HCT116 (cell line): ENCODE results near the gene CFAP54. TPM values are rescaled to one million over a fixed set of nuclear protein-coding genes. Genes with fewer than 3 reads are reported as not detected.

Experiments
- ATAC-seq: fragments of 200-7000 bp; cut with Tn5 transposase; 2 replicates; pipeline ENCODE4 v1.9.1; 2020; ENCODE audit warnings: mild to moderate bottlenecking, moderate library complexity
- BruUV-seq: library from RNA; stranded (reverse); fragments of 400-500 nt; replicated peaks from 2 replicates; lab custom pipeline; 2021; lab: Mats Ljungman, UMichigan
- CTCF ChIA-PET: fragments of 300-600 bp; sonication (Branson Sonifier 250); formaldehyde crosslinking; loops from one replicate; lab custom pipeline; 2021; ENCODE audit warnings: antibody characterized with exemption; lab: Charles Lee
- POLR2A ChIA-PET: fragments of 300-600, 350-600 bp; sonication (Branson Sonifier 250); formaldehyde crosslinking; loops from one replicate; lab custom pipeline; 2021; ENCODE audit warnings: antibody characterized with exemption; lab: Charles Lee
- RAD21 ChIA-PET, 2 experiments: fragments of 300-600 bp; sonication (Branson Sonifier 250); formaldehyde crosslinking; loops; one replicate each; lab custom pipeline; 2023; ENCODE audit warnings: low total read pairs in 2 of 2; ENCODE audit not compliant: uncharacterized antibody in 2 of 2, unreplicated experiment in 2 of 2, low non-redundant PET in 1 of 2; lab: Charles Lee
- DNase-seq: peaks from one replicate; pipeline ENCODE4 v3.0.0-alpha.2; 2010; ENCODE audit warnings: low read depth, low spot score
- H2AFZ ChIP-seq: fragments of 200-600 bp; shearing (Covaris generic), sonication (generic); 2 replicates; pipeline ENCODE4 v1.6.1; 2017; ENCODE audit warnings: low read depth, mixed run types, mixed read lengths, antibody characterized with exemption, low read length; ENCODE audit not compliant: poor library complexity, severe bottlenecking
- H3K27ac ChIP-seq: 2 replicates; pipeline ENCODE4 v1.5.1; 2012; ENCODE audit warnings: low read depth, low read length
- H3K27me3 ChIP-seq: fragments of 200-600 bp; sonication (generic); 2 replicates; pipeline ENCODE4 v1.6.1; 2016; ENCODE audit warnings: mixed run types, low read length, mixed read lengths; ENCODE audit not compliant: insufficient read depth
- H3K36me3 ChIP-seq, 2 experiments: fragments of 200-500 bp in 1 of 2; fragments of 200-600 bp in 1 of 2; sonication (Bioruptor generic) in 1 of 2; sonication (generic) in 1 of 2; 2 replicates each; pipeline versions ENCODE4 v1.5.1 to v1.6.1; 2014 to 2016; ENCODE audit warnings: low read length in 2 of 2, inconsistent platforms in 1 of 2, mixed read lengths in 1 of 2, mixed run types in 1 of 2; ENCODE audit not compliant: insufficient read depth in 2 of 2, control insufficient read depth in 1 of 2
- H3K4me1 ChIP-seq, 2 experiments: fragments of 200-600 bp in 1 of 2; sonication (generic) in 1 of 2; 2 replicates each; pipeline versions ENCODE4 v1.5.1 to v1.6.1; 2012 to 2017; ENCODE audit warnings: low read length in 2 of 2, inconsistent platforms in 1 of 2, mild to moderate bottlenecking in 1 of 2, mixed read lengths in 1 of 2, mixed run types in 1 of 2, moderate library complexity in 1 of 2; ENCODE audit not compliant: insufficient read depth in 2 of 2, control insufficient read depth in 1 of 2
- H3K4me2 ChIP-seq: fragments of 200-600 bp; sonication (generic); 2 replicates; pipeline ENCODE4 v1.6.1; 2017; ENCODE audit warnings: mixed run types, low read length, mixed read lengths
- H3K4me3 ChIP-seq, 2 experiments: fragments of 200-600 bp in 1 of 2; sonication (generic) in 1 of 2; replicated peaks in 1 of 2; 2 replicates each; pipeline ENCODE4 v1.5.1; 2011 to 2016; ENCODE audit warnings: low read length in 2 of 2, control low read depth in 1 of 2, low read depth in 1 of 2, mild to moderate bottlenecking in 1 of 2, mixed read lengths in 1 of 2, mixed run types in 1 of 2
- H3K79me2 ChIP-seq: fragments of 200-600 bp; sonication (generic); 2 replicates; pipeline ENCODE4 v1.6.1; 2017; ENCODE audit warnings: mild to moderate bottlenecking, mixed run types, low read length, moderate library complexity, mixed read lengths; ENCODE audit not compliant: insufficient read depth
- H3K9ac ChIP-seq: fragments of 200-600 bp; sonication (generic); 2 replicates; pipeline ENCODE4 v1.6.1; 2016; ENCODE audit warnings: low read length, mixed read lengths
- H3K9me2 ChIP-seq: fragments of 200-600 bp; sonication (generic), shearing (Covaris generic); 2 replicates; pipeline ENCODE4 v1.6.1; 2017; ENCODE audit warnings: mixed run types, mild to moderate bottlenecking, moderate library complexity; ENCODE audit not compliant: insufficient read depth
- H3K9me3 ChIP-seq, 2 experiments: fragments of 200-500 bp in 1 of 2; fragments of 200-600 bp in 1 of 2; sonication (Bioruptor generic) in 1 of 2; sonication (generic) in 1 of 2; 2 replicates each; pipeline ENCODE4 v1.6.1; 2014 to 2017; ENCODE audit warnings: low read length in 2 of 2, mixed read lengths in 2 of 2, inconsistent platforms in 1 of 2, low read depth in 1 of 2, mild to moderate bottlenecking in 1 of 2, mixed run types in 1 of 2, moderate library complexity in 1 of 2; ENCODE audit not compliant: control insufficient read depth in 1 of 2, insufficient read depth in 1 of 2
- H4K20me1 ChIP-seq: fragments of 200-600 bp; sonication (generic), shearing (Covaris generic); 2 replicates; pipeline ENCODE4 v1.6.1; 2017; ENCODE audit warnings: mixed run types, mild to moderate bottlenecking, moderate library complexity; ENCODE audit not compliant: insufficient read depth
- CEBPB ChIP-seq: IDR thresholded peaks from 2 replicates; pipeline ENCODE4 v1.6.1; 2012; ENCODE audit warnings: low read depth
- ELF1 ChIP-seq: IDR thresholded peaks from 2 replicates; pipeline ENCODE4 v1.6.1; 2012; ENCODE audit warnings: low read depth, borderline replicate concordance
- FOSL1 ChIP-seq: IDR thresholded peaks from 2 replicates; pipeline ENCODE4 v1.6.1; 2012; ENCODE audit warnings: low read depth
- POLR2A ChIP-seq: IDR thresholded peaks from 2 replicates; pipeline ENCODE4 v1.7.0; 2011; ENCODE audit warnings: borderline replicate concordance; ENCODE audit not compliant: insufficient read depth, insufficient read length; ENCODE audit errors: extremely low read depth
- RAD21 ChIP-seq: IDR thresholded peaks from 2 replicates; pipeline ENCODE4 v1.6.1; 2012; ENCODE audit warnings: low read depth, mild to moderate bottlenecking
- ZNF274 ChIP-seq: fragments of 200-500 bp; sonication (Bioruptor generic); IDR thresholded peaks from 2 replicates; pipeline ENCODE4 v1.6.1; 2014; ENCODE audit warnings: mild to moderate bottlenecking, low read depth, low read length, inconsistent platforms
- intact Hi-C: fragments of 100-400 bp; cut with micrococcal nuclease; formaldehyde crosslinking; loops from 2 replicates; pipeline ENCODE4 v1.10.0; 2022
- total RNA-seq: library from RNA; stranded (reverse); gene quantifications from one replicate; pipeline ENCODE4 v1.2.1, GENCODE V29; 2021; ENCODE audit not compliant: unreplicated experiment
- TF ChIP-seq, protein P1 (sequence below), 3 experiments: fragments of 200-600 bp in 1 of 3; sonication (generic) in 1 of 3; IDR thresholded peaks in 2 of 3; conservative IDR thresholded peaks in 1 of 3; 2 replicates each; pipeline ENCODE4 v1.5.1; 2012 to 2017; ENCODE audit warnings: low read depth in 2 of 3, low read length in 2 of 3, antibody characterized with exemption in 1 of 3, borderline replicate concordance in 1 of 3, control low read depth in 1 of 3, mild to moderate bottlenecking in 1 of 3, mixed read lengths in 1 of 3, mixed run types in 1 of 3, moderate library complexity in 1 of 3; ENCODE audit not compliant: insufficient read depth in 1 of 3

The CFAP54 gene
- total RNA-seq, 1 experiment from 2014 or later = 0.25 TPM

DNA sequence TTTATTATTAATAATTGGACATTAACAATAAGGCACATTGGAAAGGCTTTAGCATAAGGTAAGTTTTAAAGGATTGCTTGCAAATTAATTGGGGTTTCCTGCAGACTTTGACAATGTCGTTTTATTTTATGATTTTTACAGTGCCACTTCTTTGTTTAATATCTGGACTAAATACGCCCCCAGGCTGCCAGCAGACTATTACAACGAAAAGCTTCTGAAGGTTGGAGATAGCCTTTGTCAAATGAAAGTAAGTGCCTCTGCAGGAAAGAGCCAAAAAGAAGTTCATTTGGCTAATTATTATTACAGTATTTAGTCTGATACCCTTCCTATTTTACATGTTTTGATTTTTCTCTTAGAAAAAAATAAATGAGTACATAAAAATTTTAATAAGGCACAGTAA is 11.3 kb downstream of the CFAP54 start:
- peak overlapping the region; percentile 1; the same call in 1 of the 2 replicates for H3K9ac ChIP-seq

More for the DNA sequence above, 11.3 kb downstream of the CFAP54 start:
- RAD21 ChIA-PET = no interaction called here
- Histone ChIP-seq H3K4me2 (peak overlapping the region; percentile 37), H3K4me1 (peaks cover 17 to 28% of the 10 kb centered on the region in 2 experiments), H3K36me3 (no peaks in the 10 kb centered on the region), H3K9me3 (no peaks in the 10 kb centered on the region), H3K9me2 (0 out of 2 replicates have a peak, but pooled peaks cover 5% of the 10 kb centered on the region), H3K27me3 (no peaks in the 10 kb centered on the region), H3K27ac (peak overlapping the region; percentile 45; the same call in 1 of the 2 replicates), H2AFZ (peak overlapping the region; percentile 2), H4K20me1 (no peaks in the 10 kb centered on the region), H3K79me2 (no peaks in the 10 kb centered on the region), H3K4me3 (0 out of 4 replicates have a peak overlapping the region, but pooled peaks of 1 of the 2 experiments have one; percentile 1)
- intact Hi-C loops = loop anchor here (5.0 kb wide), 1 partner anchor 98 kb away; the partner anchor contains the start of gene CDK17
- ATAC-seq = peak; percentile 46
- POLR2A ChIA-PET = no interaction called here
- CTCF ChIA-PET = no interaction called here
- TF ChIP-seq, protein P1, sequence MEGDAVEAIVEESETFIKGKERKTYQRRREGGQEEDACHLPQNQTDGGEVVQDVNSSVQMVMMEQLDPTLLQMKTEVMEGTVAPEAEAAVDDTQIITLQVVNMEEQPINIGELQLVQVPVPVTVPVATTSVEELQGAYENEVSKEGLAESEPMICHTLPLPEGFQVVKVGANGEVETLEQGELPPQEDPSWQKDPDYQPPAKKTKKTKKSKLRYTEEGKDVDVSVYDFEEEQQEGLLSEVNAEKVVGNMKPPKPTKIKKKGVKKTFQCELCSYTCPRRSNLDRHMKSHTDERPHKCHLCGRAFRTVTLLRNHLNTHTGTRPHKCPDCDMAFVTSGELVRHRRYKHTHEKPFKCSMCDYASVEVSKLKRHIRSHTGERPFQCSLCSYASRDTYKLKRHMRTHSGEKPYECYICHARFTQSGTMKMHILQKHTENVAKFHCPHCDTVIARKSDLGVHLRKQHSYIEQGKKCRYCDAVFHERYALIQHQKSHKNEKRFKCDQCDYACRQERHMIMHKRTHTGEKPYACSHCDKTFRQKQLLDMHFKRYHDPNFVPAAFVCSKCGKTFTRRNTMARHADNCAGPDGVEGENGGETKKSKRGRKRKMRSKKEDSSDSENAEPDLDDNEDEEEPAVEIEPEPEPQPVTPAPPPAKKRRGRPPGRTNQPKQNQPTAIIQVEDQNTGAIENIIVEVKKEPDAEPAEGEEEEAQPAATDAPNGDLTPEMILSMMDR (IDR thresholded peaks at IDR 0.05 in 2 of 3, conservative IDR thresholded peaks at IDR 0.05 in 1 of 3; ENCODE audit: borderline replicate concordance in 1 of 3, insufficient read depth in 1 of 3, low read depth in 2 of 3, low read length in 2 of 3) = peak in 2 of 3 experiments; percentile 17 to 24; a peak in 1 of 6 replicates
- TF ChIP-seq RAD21 (peak; percentile 54), ZNF274 (no peak), FOSL1 (no peak), CEBPB (no peak), ELF1 (no peak), POLR2A (peak; percentile 2)
- BruUV-seq = no TSS peak
- no peak for DNase-seq
